COLO829 (cell line): Measurements from ENCODE around the gene SEMA4A.

Experiments used
- DNase-seq: peaks from one replicate; pipeline ENCODE4 v3.0.0; 2012; ENCODE audit warnings: low spot score

SEMA4A gene

DNA sequence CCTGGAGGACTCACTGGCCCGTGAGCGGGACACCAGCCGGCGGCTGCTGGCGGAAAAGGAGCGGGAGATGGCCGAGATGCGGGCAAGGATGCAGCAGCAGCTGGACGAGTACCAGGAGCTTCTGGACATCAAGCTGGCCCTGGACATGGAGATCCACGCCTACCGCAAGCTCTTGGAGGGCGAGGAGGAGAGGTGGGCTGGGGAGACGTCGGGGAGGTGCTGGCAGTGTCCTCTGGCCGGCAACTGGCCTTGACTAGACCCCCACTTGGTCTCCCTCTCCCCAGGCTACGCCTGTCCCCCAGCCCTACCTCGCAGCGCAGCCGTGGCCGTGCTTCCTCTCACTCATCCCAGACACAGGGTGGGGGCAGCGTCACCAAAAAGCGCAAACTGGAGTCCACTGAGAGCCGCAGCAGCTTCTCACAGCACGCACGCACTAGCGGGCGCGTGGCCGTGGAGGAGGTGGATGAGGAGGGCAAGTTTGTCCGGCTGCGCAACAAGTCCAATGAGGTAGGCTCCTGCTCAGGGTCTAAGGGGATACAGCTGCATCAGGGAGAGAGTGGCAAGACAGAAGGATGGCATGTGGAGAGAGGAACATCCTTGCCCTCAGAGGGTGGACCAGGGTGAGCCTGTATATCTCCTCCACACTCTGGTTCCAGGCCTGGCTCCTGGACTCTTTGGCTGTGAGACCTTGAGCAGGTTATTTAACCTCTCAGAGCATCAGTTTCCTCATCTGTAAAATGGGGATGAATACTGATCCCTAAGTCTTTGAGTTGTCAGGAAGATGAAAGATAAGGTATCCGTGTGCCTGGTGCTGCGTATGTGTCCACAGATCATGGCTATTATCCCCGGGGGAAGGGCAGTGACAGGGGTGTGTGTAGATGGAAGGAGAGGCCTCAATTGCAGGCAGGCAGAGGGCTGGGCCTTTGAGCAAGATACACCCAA is 17.2 kb upstream of the SEMA4A start:
- DNase-seq = no peak

DNA sequence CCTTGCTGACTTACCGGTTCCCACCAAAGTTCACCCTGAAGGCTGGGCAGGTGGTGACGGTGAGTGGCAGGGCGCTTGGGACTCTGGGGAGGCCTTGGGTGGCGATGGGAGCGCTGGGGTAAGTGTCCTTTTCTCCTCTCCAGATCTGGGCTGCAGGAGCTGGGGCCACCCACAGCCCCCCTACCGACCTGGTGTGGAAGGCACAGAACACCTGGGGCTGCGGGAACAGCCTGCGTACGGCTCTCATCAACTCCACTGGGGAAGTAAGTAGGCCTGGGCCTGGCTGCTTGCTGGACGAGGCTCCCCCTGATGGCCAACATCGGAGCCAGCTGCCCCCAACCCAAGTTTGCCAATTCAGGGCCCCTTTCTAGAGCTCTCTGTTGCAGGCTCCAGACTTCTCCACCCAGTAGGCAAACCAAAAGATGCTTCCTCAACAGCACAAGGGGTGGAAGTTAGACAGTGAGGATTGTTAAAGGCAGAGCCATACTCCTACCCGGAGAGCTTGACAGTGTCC is 16.4 kb upstream of the SEMA4A start:
- no peak for DNase-seq

DNA sequence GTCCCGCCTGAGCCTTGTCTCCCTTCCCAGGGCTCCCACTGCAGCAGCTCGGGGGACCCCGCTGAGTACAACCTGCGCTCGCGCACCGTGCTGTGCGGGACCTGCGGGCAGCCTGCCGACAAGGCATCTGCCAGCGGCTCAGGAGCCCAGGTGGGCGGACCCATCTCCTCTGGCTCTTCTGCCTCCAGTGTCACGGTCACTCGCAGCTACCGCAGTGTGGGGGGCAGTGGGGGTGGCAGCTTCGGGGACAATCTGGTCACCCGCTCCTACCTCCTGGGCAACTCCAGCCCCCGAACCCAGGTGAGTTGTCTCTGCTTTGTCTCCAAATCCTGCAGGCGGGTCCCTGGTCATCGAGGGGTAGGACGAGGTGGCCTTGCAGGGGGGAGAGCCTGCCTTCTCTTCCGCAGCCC is 14.9 kb upstream of the SEMA4A start:
- no peak for DNase-seq

DNA sequence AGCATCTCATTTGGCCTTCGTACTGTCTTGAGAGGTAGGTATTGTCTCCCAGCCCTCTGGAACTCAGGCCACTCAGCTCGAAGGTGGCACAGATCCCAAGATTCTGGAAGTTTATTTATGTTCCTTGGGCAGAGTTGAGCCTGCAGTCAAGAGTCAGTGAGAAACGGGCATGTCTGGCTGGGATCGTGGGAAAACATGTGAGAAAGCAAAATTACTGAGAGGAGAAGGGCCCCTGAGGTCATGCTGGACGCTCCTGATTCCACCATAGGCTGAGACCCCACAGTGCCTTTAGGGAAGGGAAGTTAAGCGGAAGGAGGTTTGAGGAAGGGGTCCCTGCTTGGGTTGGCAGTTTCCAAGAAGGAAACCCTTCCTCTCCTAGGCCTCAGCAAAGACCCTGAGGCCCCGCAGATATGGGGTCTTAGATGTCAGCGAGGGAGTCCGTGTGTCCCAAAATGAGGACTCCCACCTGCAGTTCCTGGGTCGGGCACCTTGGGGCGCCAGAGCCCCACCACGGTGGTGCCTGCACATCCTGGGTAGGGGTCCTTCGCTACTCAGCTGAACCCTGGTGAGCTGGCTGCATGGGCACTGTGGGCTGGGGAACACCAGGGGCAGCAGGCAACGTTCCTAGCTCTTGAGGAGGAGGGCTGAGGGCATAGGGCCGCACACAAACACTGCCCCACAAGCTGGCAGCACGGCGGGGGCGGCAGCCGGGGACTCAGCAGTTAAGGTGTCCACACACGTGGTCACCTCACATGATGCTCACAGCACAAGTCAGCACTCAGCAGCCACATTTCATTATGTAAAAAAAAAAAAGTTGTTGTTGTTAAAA is 12.3 kb upstream of the SEMA4A start:
- DNase-seq = no peak

DNA sequence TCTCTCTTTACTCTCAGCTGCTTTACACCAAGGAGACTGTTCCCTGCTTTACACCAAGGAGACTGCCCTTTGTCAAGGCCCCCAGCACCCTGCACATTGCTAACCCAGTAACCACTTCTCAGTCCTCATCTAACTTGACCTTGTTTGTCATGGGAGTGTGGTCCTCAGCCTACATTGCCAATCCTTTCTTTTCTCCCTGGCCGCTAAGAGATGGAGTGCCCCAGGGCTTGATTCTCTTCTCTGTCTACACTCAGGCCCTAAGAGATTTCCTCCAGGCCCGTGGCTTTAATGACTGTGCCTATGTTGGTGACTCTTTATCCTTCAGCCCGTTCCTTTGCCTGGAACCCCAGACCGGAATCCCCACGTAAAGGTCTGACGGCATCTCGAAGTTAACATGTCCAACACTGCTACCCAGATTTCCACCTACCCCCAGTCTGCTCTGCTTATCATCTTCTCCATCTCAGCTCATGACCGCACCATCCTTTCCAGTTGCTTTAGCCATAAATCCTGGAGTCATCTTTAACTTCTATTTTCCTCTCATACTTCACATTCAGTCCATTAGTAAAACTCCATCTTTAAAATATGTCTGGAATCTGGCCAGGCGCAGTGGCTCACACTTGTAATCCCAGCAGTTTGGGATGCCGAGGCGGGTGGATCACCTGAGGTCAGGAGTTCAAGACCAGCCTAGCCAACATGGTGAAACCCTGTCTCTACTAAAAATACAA is 9.5 kb upstream of the SEMA4A start:
- DNase-seq = no peak

DNA sequence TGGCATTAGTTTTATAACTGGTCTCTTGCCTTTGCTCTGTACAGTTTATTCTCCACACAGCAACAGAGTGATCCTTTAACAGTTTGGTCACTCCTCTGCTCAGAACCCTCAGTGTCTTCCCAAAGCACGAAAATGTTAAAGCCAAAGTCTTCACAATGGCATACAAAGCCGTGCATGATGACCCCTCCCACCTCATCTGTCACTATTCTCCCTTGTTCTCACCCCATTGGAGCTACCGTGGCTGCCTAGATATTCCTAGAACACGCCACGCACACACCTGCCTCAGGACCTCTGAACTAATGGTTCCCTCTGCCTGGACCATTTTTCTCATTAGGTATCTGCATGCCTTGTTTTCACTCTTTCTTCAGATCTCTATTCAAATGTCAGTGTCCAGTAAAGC is 8.6 kb upstream of the SEMA4A start:
- DNase-seq = no peak

DNA sequence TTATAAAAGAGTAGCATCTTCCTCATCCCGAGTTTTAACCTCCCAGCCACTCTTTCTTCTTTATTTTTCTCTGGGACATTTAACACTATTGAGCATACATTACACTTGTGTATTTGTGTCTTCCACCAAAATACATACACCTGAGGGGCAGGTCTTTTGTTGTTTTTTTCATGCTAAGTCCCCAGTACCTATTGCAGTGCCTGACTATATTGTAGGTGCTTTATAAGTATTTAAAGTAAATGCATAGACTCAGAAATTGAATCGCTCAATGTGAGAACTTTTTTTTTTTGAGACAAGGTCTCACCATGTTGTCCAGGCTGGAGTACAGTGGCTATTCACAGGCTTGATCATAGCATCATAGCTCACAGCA is 7.8 kb upstream of the SEMA4A start:
- DNase-seq = no peak

- peak; percentile 92 for DNase-seq
These were observed 7.2 kb upstream of the SEMA4A start for GRCh38 chr1:156146020-156146768.

GRCh38 chr1:156146769-156147405 is 6.5 kb upstream of the SEMA4A start:
- DNase-seq = no peak

GRCh38 chr1:156148216-156148615 is 5.2 kb upstream of the SEMA4A start:
- DNase-seq = no peak

GRCh38 chr1:156149374-156150332 is 3.7 kb upstream of the SEMA4A start:
- no peak for DNase-seq

DNA sequence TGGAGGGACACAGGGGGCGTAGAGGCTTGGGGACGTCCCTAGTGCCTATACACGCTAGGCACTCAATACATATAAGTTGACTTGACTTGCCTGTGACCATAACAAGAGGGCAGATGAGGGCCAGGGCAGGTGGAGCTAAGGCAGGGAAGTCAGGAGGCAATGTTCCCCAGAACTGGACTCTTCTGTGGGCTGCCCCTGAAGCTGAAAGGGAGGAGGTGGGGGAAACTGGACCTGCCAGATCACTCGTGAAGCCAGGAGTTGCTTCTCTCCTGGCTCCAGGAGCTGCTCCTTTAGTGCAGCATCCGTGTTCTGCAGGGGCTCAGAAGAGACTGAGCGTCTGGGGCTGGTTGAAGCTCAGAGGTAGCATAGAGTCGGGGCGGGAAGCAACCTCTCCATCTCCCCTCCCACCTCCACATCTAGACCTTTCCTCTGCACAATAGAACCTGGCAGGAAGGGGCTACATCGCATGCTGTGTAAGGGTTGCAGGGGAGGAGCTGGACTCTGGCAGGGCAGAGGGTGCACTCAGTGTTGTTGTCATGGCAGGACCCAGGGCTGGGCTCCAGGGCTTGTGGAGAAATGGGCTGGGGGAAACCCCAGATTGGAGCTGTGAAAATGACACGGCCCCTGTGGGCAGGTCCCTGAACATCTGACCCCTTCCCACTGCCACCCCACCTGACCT is 2.9 kb upstream of the SEMA4A start:
- DNase-seq = no peak

GRCh38 chr1:156151093-156151688 is 2.2 kb upstream of the SEMA4A start:
- no peak for DNase-seq

DNA sequence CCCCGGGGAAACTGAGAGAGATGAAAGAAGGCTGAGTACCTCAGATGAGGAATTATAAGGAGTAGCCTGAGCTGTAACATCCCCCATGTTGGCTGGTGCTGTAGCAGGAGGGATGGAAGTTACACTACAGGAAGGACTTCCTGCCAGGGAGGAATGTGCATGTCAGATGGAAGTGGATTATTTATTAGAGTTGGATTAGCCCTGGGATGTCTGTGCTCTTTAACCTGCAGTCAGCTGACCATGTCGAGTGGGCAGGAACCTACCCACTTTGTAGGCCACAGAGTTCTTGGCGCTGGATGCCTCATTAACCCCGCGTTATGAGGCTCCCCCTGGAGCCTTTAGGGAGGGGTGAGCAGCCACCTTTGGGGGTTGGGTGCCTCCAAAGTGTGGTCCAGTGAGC is 757 bp upstream of the SEMA4A start:
- no peak for DNase-seq

DNA sequence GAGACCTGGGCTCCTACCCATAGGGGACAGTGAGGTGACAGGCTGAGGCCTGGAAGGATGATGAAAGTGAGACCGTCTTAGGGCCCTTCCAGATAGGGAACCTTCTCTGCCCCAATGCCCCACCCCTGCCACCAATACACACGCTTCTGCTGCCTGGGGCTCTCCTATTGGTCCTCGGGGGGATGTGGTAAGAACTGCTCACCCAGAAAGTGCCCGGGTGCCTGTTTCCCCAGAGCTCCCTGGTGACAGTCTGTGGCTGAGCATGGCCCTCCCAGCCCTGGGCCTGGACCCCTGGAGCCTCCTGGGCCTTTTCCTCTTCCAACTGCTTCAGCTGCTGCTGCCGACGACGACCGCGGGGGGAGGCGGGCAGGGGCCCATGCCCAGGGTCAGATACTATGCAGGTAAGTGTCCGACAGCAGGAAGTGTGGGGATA is 948 bp downstream of the SEMA4A start:
- DNase-seq = no peak

- DNase-seq = no peak
These were observed 2.5 kb downstream of the SEMA4A start for GRCh38 chr1:156155756-156156510.

- DNase-seq = no peak
These were observed 4.1 kb downstream of the SEMA4A start for GRCh38 chr1:156157506-156157905.

- no peak for DNase-seq
These were observed 4.6 kb downstream of the SEMA4A start for GRCh38 chr1:156157966-156158365.
